HG03378 (cell line): ENCODE results near the gene OR4D1.

Experiments used
- ATAC-seq: cut with Tn5 transposase; IDR thresholded peaks from one replicate; pipeline ENCODE4 v1.9.1; 2021; ENCODE audit warnings: mild to moderate bottlenecking, moderate library complexity; ENCODE audit not compliant: unreplicated experiment

The OR4D1 gene

DNA sequence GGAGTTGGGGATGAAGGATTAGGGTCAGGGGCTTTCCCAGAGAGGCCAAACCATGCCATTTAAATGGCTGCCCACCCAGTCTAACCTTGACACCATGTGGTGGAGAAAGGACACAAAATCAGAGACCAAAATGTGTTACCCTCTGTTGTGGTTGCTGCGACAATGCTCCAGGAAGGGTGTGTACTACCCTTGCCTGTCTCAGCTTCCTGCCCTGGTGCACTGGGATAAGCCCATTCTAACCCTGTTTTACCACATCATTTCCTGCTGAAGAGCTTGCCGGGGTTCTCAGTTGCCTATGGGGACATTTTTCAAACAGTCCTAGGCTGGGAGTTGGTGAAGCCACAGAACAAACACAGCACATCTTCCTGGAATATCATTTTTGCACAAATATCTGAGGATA lies 4.9 kb downstream of the OR4D1 start:
- no peak for ATAC-seq

- ATAC-seq, result no peak
Observed at GRCh38 chr17:58153671-58154070, 5.5 kb downstream of the OR4D1 start.

- no peak for ATAC-seq
Observed at GRCh38 chr17:58156839-58157803, 8.9 kb downstream of the OR4D1 start.

GRCh38 chr17:58158181-58158580 lies 10.0 kb downstream of the OR4D1 start:
- no peak for ATAC-seq

- ATAC-seq, result no peak
Observed at GRCh38 chr17:58161566-58161965, 13.4 kb downstream of the OR4D1 start.

DNA sequence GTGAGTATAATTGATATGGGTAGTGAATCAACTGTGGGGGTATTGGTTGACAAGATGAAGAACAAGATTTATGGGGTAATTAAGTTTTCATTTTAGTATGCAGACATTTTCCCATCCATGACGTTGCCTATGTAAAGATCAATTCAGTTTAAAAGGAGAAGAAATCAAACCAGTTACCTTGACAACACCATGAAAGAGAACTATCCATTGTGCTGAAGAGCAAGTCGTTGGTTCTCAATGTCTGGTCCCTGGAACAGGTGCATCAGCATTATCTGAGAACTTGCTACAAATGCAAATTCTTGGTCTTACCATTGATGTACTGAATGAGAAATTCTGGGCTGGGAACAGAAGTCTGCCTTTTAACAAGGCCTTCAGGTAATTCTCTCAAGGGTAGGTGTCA lies 17.8 kb downstream of the OR4D1 start:
- ATAC-seq, result no peak

- no peak for ATAC-seq
Observed at GRCh38 chr17:58166682-58167081, 18.5 kb downstream of the OR4D1 start, which contains the start of gene OR4D2. OR4D2 (plus strand) TSS chr17:58166982; CDS start chr17:58169656, 2,674 bp downstream.

- no peak for ATAC-seq
Observed at GRCh38 chr17:58170622-58171021, 22.4 kb downstream of the OR4D1 start.

- ATAC-seq, result no peak
Observed at GRCh38 chr17:58172369-58173071, 24.3 kb downstream of the OR4D1 start.

GRCh38 chr17:58174871-58175270 lies 26.7 kb downstream of the OR4D1 start:
- no peak for ATAC-seq

GRCh38 chr17:58176200-58176599 lies 28.0 kb downstream of the OR4D1 start:
- no peak for ATAC-seq

DNA sequence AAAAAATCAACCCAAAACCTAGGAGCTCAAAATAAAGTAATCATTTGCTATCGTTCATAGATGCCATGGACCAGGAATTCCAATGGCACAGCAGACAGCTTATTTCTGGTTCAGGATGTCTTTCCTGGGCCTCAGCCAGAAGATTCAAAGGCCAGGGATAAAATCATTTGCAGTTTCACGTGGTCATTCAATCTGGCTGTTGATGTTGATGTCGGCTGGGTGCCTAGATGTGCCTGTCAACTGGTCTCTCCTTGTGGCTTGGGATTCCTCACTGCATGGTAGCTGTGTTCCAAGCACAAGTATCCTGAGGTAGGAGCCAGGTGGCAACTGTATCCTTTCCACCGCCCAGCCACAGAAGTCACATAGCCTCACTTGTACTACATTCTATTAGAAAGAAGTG lies 33.6 kb downstream of the OR4D1 start:
- no peak for ATAC-seq

- no peak for ATAC-seq
Observed at GRCh38 chr17:58183514-58183913, 35.3 kb downstream of the OR4D1 start.

DNA sequence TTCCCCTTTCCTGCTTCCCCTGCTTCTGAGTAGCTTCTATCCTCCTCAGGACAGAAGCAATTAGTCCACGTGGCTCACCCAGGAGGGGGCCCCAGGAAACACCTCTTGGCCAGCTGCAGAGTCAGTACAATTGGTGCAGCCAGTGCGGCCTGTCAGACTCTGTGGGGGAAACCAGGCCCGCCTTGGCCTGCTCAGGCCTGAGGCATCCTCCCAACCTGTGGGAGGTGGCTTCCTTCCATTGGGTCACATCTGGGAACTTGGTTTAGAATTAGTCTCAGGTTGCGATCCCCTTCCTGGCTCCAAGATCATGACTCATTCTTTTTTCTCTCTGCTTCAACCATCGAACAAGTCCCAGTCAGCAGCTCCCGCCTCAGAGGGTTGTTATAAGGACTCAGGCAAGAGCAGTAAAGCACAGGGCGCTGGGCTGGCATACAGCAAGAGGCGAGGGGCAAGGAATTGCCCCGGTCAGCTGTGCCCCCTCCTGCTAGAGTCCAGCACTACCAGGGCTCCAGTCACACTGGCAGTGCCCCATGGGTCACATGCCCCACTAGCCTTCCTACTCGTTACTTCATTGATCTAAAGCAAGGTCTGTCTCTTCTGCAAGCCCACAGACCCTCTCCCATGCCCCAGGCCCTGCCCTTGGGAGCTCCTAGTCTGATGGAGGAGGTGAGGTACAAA lies 36.3 kb downstream of the OR4D1 start:
- ATAC-seq, result no peak

DNA sequence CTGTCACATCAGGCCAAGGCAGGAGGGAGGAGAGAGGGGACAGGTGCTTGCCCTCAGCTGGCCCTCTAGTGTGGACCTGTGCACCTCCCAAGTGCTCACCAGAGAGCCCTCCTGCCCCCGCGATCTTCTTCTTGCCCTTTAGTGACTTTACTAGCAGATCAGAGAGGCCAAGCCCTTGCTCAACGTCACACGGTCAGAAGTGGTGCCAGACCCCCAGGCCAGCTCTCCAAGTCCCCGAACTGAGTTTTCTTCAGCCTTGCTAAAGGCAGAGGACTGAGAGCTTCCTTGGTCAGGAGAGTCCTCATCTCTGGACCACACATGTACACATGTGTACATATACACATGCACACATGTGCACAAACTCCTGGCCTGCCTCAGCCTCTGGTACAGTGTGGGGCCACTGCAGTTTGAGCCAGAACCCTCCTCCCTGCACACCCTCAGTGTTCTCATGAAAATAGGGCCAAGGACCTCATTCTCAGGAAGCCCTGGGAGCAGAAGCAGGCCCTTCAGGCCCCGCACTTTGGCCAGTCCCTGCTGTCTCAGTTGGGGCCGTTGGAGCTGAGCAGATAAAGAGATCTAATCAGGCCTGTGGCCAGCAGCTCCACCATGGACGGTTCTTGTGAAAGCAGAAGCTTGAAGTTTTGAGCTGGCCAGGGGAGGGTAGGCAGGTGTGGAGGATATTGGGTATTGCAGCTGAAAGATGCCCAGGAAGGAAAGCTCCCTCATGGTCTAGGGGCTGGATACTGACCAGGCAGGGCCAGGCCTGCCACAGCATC lies 37.0 kb downstream of the OR4D1 start:
- no peak for ATAC-seq

DNA sequence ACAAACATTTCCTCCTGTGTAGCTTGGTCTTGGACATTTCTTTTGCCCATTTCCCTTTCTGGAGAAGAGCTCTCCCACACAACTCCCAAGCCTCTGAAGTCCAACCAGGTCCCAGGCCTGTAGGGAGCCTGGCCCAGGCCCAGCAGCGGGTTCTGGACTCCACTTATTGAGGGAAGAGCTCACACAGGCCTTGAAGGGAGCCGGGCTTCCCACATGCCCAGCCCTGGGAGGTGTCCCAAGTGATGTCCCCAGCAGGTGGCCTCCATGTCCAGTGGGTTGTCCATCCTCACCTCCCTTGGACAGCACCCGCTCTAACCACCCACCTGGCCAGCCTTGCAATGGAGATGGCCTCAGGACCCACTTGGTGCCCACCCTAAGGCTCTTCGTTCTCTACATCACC lies 38.4 kb downstream of the OR4D1 start:
- ATAC-seq, result no peak

- no peak for ATAC-seq
Observed at GRCh38 chr17:58187063-58187462, 38.9 kb downstream of the OR4D1 start.

GRCh38 chr17:58187675-58188074 lies 39.5 kb downstream of the OR4D1 start:
- no peak for ATAC-seq

- ATAC-seq, result no peak
Observed at GRCh38 chr17:58189436-58190146, 41.4 kb downstream of the OR4D1 start.
